T-cell (primary cell): ENCODE measurements around the gene CYP46A1. TPM values are rescaled to one million over a fixed set of nuclear protein-coding genes. Genes with fewer than 3 reads are reported as not detected.
"Not testable (repeated sequence)": the region's sequence is repeated elsewhere in the genome, so short reads cannot be mapped to it uniquely, and the experiment has no call there.

Experiments used
- ATAC-seq, 4 experiments: fragments of 200-7000 bp in 3 of 4; fragments of 150-1000 bp in 1 of 4; cut with Tn5 transposase; replicated peaks in 1 of 4; 1 replicate in 3 of 4; 2 replicates in 1 of 4; pipeline ENCODE4 v1.10.0; 2021; ENCODE audit warnings: moderate library complexity in 3 of 4, mild to moderate bottlenecking in 2 of 4, moderate number of reproducible peaks in 1 of 4
- CTCF ChIA-PET, 2 donors: fragments of 300-600 bp; sonication (Branson Sonifier 250); formaldehyde crosslinking; loops; one replicate each; lab custom pipeline; 2022; ENCODE audit warnings: antibody characterized with exemption in 2 of 2; lab: Charles Lee
- POLR2A ChIA-PET, 2 donors: fragments of 300-600 bp; sonication (Branson Sonifier 250); formaldehyde crosslinking; loops; one replicate each; lab custom pipeline; 2022; ENCODE audit warnings: antibody characterized with exemption in 2 of 2; lab: Charles Lee
- DNase-seq, 35 experiments: peaks; one replicate each; pipeline versions ENCODE4 v3.0.0 to v3.0.0-alpha.2; 2013 to 2023
- H3K27ac ChIP-seq: one replicate; pipeline ENCODE4 v1.5.1; 2013; ENCODE audit warnings: low read length
- H3K27me3 ChIP-seq, 2 experiments: replicated peaks in 1 of 2; 1 replicate in 1 of 2; 2 replicates in 1 of 2; pipeline versions ENCODE4 v1.6.1 to v1.7.0; 2013; ENCODE audit warnings: low read length in 1 of 2, mixed read lengths in 1 of 2; ENCODE audit not compliant: control insufficient read depth in 2 of 2, insufficient read depth in 2 of 2; ENCODE audit errors: extremely low read depth in 1 of 2
- H3K36me3 ChIP-seq, 2 donors: 1 replicate in 1 of 2; 2 replicates in 1 of 2; pipeline versions ENCODE4 v1.6.1 to v1.7.0; 2013; ENCODE audit warnings: low read length in 1 of 2; ENCODE audit not compliant: control insufficient read depth in 2 of 2, insufficient read depth in 1 of 2; ENCODE audit errors: extremely low read depth in 1 of 2
- H3K4me1 ChIP-seq, 2 experiments: 1 replicate in 1 of 2; 2 replicates in 1 of 2; pipeline versions ENCODE4 v1.6.1 to v1.7.0; 2013; ENCODE audit warnings: low read length in 2 of 2, mixed read lengths in 1 of 2; ENCODE audit not compliant: insufficient read depth in 2 of 2, control insufficient read depth in 1 of 2; ENCODE audit errors: extremely low read depth in 1 of 2
- H3K4me3 ChIP-seq, 2 donors: 1 replicate in 1 of 2; 2 replicates in 1 of 2; pipeline versions ENCODE4 v1.5.1 to v1.7.0; 2013; ENCODE audit warnings: mild to moderate bottlenecking in 2 of 2, low read length in 1 of 2, moderate library complexity in 1 of 2; ENCODE audit not compliant: control insufficient read depth in 1 of 2; ENCODE audit errors: extremely low read depth in 1 of 2
- H3K9me3 ChIP-seq: 2 replicates; pipeline ENCODE4 v1.7.0; 2013
- H3K27ac Mint-ChIP-seq, 2 donors: one replicate each; pipeline ENCODE4 v1.8.0; 2020 to 2021; ENCODE audit warnings: mild to moderate bottlenecking in 2 of 2, mixed read lengths in 2 of 2
- H3K27me3 Mint-ChIP-seq, 2 donors: one replicate each; pipeline ENCODE4 v1.8.0; 2021 to 2022; ENCODE audit warnings: mixed read lengths in 2 of 2
- H3K36me3 Mint-ChIP-seq: one replicate; pipeline ENCODE4 v1.8.0; 2021; ENCODE audit warnings: mixed read lengths
- H3K4me1 Mint-ChIP-seq, 3 donors: one replicate each; pipeline ENCODE4 v1.8.0; 2020 to 2022; ENCODE audit warnings: mixed read lengths in 3 of 3, mild to moderate bottlenecking in 1 of 3
- H3K4me3 Mint-ChIP-seq, 3 donors: one replicate each; pipeline ENCODE4 v1.8.0; 2020 to 2022; ENCODE audit warnings: mild to moderate bottlenecking in 3 of 3, mixed read lengths in 3 of 3, moderate library complexity in 3 of 3
- H3K9me3 Mint-ChIP-seq, 3 donors: one replicate each; pipeline ENCODE4 v1.8.0; 2020 to 2022; ENCODE audit warnings: mixed read lengths in 3 of 3
- WGBS: methylation state at CpG from one replicate; pipeline ENCODE4 v1.1.5; 2013; ENCODE audit warnings: missing lambda C conversion rate; ENCODE audit not compliant: insufficient coverage; 5-methylcytosine and 5-hydroxymethylcytosine counted together
- total RNA-seq, 35 experiments: library from RNA in 6 of 35; stranded (reverse) in 6 of 35; fragments of 120-200 nt in 1 of 35; gene quantifications; one replicate each; pipeline versions ENCODE4 v1.2.1 to v1.2.4 and lab custom pipeline; 2013 to 2026

Gene CYP46A1
- total RNA-seq, 5 donors from 2014 or later (not counting 1 experiment from before 2014, with no cell fraction given) = 0.10 to 0.51 (median 0.39) TPM

GRCh38 chr14:99759546-99759925, 75.4 kb downstream of the CYP46A1 start:
- Histone ChIP-seq H3K4me1 (no peaks in the 10 kb centered on the region), H3K27ac (no peak overlapping the region), H3K36me3 (no peaks in the 10 kb centered on the region), H3K27me3 (peaks cover 0 to 42% of the 10 kb centered on the region in 2 experiments), H3K9me3 (no peaks in the 10 kb centered on the region), H3K4me3 (no peak overlapping the region)
- no peaks in the 10 kb centered on the region for H3K9me3 Mint-ChIP-seq
- ATAC-seq (no peak), DNase-seq (no peak)
- H3K36me3 Mint-ChIP-seq = no peaks in the 10 kb centered on the region
- CTCF ChIA-PET = no interaction called here
- POLR2A ChIA-PET = no interaction called here
- no peak overlapping the region for H3K4me3 Mint-ChIP-seq
- no peaks in the 10 kb centered on the region for H3K4me1 Mint-ChIP-seq
- 76% methylated on average over 8 of the region's 9 CpGs for WGBS
- no peak overlapping the region for H3K27ac Mint-ChIP-seq
- H3K27me3 Mint-ChIP-seq = peaks cover 13 to 27% of the 10 kb centered on the region in 2 donors

DNA sequence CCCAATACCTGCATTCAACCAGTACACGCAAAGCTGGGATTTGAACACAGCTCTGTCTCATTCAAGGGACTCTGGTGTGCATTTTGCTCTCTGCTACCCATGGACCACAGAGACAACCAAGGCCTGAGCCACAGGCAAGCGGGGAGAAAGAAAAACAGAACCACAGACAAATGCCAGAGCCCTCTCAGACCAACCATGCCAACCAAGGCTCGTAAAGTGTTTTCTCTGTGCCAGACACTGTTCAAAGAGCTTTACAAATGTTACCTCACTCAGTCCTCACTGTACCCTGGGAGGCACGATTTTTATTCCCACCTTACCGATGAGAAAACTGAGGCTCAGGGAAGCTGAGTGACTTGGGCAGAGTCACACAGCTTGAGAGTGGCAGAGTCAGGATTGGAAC, 76.7 kb downstream of the CYP46A1 start:
- H3K9me3 Mint-ChIP-seq = no peaks in the 10 kb centered on the region
- Histone ChIP-seq H3K27me3 (peaks cover 0 to 33% of the 10 kb centered on the region in 2 experiments), H3K36me3 (no peaks in the 10 kb centered on the region), H3K4me1 (no peaks in the 10 kb centered on the region), H3K4me3 (no peak overlapping the region), H3K27ac (no peak overlapping the region), H3K9me3 (no peaks in the 10 kb centered on the region)
- no peaks in the 10 kb centered on the region for H3K4me1 Mint-ChIP-seq
- no peak overlapping the region for H3K4me3 Mint-ChIP-seq
- WGBS = 72% methylated on average over 4 of the region's 5 CpGs
- H3K36me3 Mint-ChIP-seq = no peaks in the 10 kb centered on the region
- H3K27me3 Mint-ChIP-seq = peaks cover 13 to 20% of the 10 kb centered on the region in 2 donors
- POLR2A ChIA-PET = no interaction called here
- DNase-seq (no peak), ATAC-seq (no peak)
- no peak overlapping the region for H3K27ac Mint-ChIP-seq
- CTCF ChIA-PET = no interaction called here

DNA sequence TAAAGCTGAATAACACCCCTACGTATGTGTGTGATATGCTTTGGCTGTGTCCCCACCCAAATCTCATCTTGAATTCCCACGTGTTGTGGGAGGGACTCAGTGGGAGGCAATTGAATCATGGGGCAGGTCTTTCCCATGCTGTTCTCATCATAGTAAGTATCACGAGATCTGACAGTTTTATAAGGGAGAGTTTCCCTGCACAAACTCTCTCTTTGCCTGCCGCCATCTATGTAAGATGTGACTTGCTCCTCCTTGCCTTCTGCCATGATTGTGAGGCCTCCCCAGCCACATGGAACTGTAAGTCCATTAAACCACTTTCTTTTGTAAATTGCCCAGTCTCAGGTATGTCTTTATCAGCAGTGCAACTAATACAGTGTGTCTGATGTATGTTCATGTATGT, 78.8 kb downstream of the CYP46A1 start:
- peaks cover 5 to 11% of the 10 kb centered on the region in 2 donors for H3K27me3 Mint-ChIP-seq
- H3K9me3 Mint-ChIP-seq, POLR2A ChIA-PET, H3K27ac Mint-ChIP-seq, CTCF ChIA-PET, H3K9me3 ChIP-seq, H3K36me3 ChIP-seq, ATAC-seq, H3K36me3 Mint-ChIP-seq, DNase-seq, H3K27ac ChIP-seq, H3K4me3 ChIP-seq, H3K4me1 Mint-ChIP-seq, H3K4me3 Mint-ChIP-seq, H3K4me1 ChIP-seq: not testable (repeated sequence)
- H3K27me3 ChIP-seq = peaks cover 0 to 26% of the 10 kb centered on the region in 2 experiments
- no CpG with 5 or more reads among the region's 4 CpGs for WGBS

GRCh38 chr14:99763527-99764221, 79.6 kb downstream of the CYP46A1 start:
- no peak overlapping the region for H3K27ac Mint-ChIP-seq
- Histone ChIP-seq H3K4me1 (no peaks in the 10 kb centered on the region), H3K4me3 (no peak overlapping the region), H3K9me3 (no peaks in the 10 kb centered on the region), H3K27me3 (peaks cover 0 to 25% of the 10 kb centered on the region in 2 experiments), H3K36me3 (no peaks in the 10 kb centered on the region), H3K27ac (no peak overlapping the region)
- no peaks in the 10 kb centered on the region for H3K36me3 Mint-ChIP-seq
- H3K27me3 Mint-ChIP-seq = peaks cover 10 to 16% of the 10 kb centered on the region in 2 donors
- H3K4me1 Mint-ChIP-seq = no peaks in the 10 kb centered on the region
- POLR2A ChIA-PET = no interaction called here
- H3K9me3 Mint-ChIP-seq = no peaks in the 10 kb centered on the region
- DNase-seq (no peak), ATAC-seq (no peak)
- CTCF ChIA-PET = no interaction called here
- WGBS = 77% methylated on average over 4 of the region's 13 CpGs
- no peak overlapping the region for H3K4me3 Mint-ChIP-seq

- ATAC-seq = no peak
- no peaks in the 10 kb centered on the region for H3K36me3 Mint-ChIP-seq
These were observed 80.2 kb downstream of the CYP46A1 start for GRCh38 chr14:99764222-99764706.

DNA sequence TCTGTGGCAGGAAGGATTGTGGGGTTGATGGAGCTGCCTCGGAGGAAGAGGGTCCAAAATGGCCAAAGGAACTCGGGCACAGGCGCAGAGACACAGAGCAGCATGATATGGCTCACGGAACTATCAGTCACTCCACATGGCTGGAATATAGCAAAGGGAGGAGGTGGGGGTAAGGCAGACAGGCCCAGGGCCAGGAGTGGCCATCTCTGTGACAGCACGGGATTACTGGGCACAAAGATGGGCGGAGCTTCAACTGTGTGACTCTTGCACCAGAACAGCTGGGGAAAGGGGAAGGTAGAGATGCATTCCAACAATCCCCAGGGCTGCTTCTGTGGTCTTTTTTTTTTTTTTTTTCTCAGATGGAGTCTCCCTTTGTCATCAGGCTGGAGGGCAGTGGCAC, 84.3 kb downstream of the CYP46A1 start:
- Mint-ChIP-seq H3K4me1 (no peaks in the 10 kb centered on the region), H3K36me3 (no peaks in the 10 kb centered on the region), H3K27me3 (peaks cover 16 to 17% of the 10 kb centered on the region in 2 donors), H3K9me3 (no peaks in the 10 kb centered on the region), H3K27ac (no peak overlapping the region), H3K4me3 (no peak overlapping the region)
- Histone ChIP-seq H3K4me1 (no peaks in the 10 kb centered on the region), H3K9me3 (no peaks in the 10 kb centered on the region), H3K4me3 (no peak overlapping the region), H3K27ac (no peak overlapping the region), H3K27me3 (peaks cover 0 to 18% of the 10 kb centered on the region in 2 experiments), H3K36me3 (no peaks in the 10 kb centered on the region)
- WGBS = 87% methylated on average over 6 of the region's 6 CpGs
- no peak for ATAC-seq
- DNase-seq = no peak
- POLR2A ChIA-PET = interaction anchor here in 1 of 2 donors (0.5 kb wide), 1 partner anchor 477 kb away, joined by 3 read pairs; no protein-coding TSS in a partner anchor
- CTCF ChIA-PET = no interaction called here

More at GRCh38 chr14:99764222-99764706, 80.2 kb downstream of the CYP46A1 start:
- no peaks in the 10 kb centered on the region for H3K4me1 Mint-ChIP-seq
- H3K36me3 ChIP-seq = no peaks in the 10 kb centered on the region
- ChIA-PET CTCF (no interaction called here), POLR2A (no interaction called here)
- DNase-seq = no peak
- no peaks in the 10 kb centered on the region for H3K9me3 ChIP-seq
- no peaks in the 10 kb centered on the region for H3K4me1 ChIP-seq
- no peaks in the 10 kb centered on the region for H3K9me3 Mint-ChIP-seq
- 83% methylated on average over 10 of the region's 11 CpGs for WGBS
- H3K27ac ChIP-seq = no peak overlapping the region
- peaks cover 10 to 12% of the 10 kb centered on the region in 2 donors for H3K27me3 Mint-ChIP-seq
- H3K4me3 Mint-ChIP-seq = no peak overlapping the region
- H3K4me3 ChIP-seq = no peak overlapping the region
- H3K27ac Mint-ChIP-seq = no peak overlapping the region
- H3K27me3 ChIP-seq = peaks cover 0 to 19% of the 10 kb centered on the region in 2 experiments
